ENCODE measurements around the gene DEK. TPM values are rescaled to one million over a fixed set of nuclear protein-coding genes. Genes with fewer than 3 reads are reported as not detected.
A peak's percentile ranks its signal among the peaks of the same experiment; 100 is the strongest.
"Not testable (repeated sequence)": the region's sequence is repeated elsewhere in the genome, so short reads cannot be mapped to it uniquely, and the experiment has no call there.

Gene DEK
- total RNA-seq (10 to 100 TPM; 70.5 to 73.1 TPM), total RNA-seq (176 to 366 reads per million in 2 donors)

DNA sequence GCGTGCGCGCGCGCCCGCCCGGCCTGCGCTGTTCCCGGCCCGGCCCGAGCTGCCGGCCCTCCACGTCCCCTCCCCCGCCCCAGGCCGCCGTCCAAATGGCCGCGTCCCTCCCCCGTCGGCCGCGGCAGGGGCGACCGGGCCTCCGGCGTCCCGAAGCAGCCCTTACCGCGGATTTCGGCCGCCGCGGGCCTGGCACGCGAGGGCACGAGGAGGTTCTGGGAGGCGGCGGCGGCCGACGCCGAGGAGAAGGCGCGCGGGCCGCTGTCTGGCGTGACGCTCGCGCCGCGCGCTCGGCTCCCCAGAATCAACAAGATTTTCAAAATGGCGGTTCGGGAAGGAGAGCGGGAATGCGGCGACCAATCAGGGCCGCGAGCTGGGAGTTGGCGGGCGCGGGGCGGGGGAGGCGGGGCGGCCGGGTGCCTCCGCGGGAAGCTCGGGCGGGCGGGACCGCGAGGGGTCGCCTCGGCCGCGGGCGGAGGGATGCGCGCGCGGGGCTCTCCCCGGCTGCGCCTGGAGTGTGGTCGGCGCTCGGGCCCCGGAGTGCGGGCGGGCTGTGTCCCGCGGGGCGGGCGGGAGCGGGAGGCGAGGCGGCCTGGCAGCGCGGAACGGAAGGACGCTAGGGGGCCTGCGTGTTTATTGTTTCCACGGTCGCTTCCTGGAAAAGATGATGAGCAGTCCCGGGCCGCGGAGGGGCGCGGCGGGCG lies at the start of gene DEK:
Gene DEK (minus strand): TSS at position 312 of the 704 bp plus-strand sequence. CDS start 543 bp downstream, outside the sequence.
- H3K9me3 ChIP-seq (ENCODE audit: control insufficient read depth, low read length, poor library complexity, severe bottlenecking) = no peaks in the 10 kb centered on the region
- Mint-ChIP-seq H3K27me3 (no peaks in the 10 kb centered on the region), H3K36me3 (ENCODE audit: low read depth) (peaks cover 2% of the 10 kb centered on the region), H3K27ac (peak within 1 kb of the TSS; percentile 97), H3K4me3 (peak within 1 kb of the TSS; percentile 97), H3K4me1 (peaks cover 42% of the 10 kb centered on the region)
- ATAC-seq (peak; percentile 78), DNase-seq (peak; percentile 66 to 79 (median 78))

DNA sequence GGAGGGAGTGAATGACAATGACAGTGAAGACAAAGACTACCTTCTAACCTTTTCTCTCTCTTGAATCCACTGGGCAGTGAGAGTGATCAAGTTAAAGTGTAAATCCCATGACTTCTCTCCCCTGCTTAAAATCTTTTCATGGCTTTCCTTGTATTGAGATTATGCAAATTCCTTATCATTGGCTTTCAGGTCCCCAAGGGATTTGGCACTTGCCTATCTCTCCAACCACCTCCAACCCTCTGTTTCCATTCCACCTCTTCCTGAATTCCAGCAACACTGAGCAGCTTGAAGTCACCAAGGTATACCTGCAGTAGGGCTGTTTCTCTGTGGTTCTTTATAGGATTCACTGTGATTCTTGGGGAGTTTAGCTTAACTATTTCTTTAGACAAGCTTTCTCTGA lies 48.0 kb upstream of the DEK start:
- H3K9me3 ChIP-seq (ENCODE audit: control insufficient read depth, low read length, poor library complexity, severe bottlenecking) = no peaks in the 10 kb centered on the region
- no peak for ATAC-seq
- peaks cover 25% of the 10 kb centered on the region for H3K27me3 Mint-ChIP-seq
- H3K36me3 Mint-ChIP-seq (ENCODE audit: low read depth) = peaks cover 2% of the 10 kb centered on the region
- H3K4me3 Mint-ChIP-seq = no peak overlapping the region
- DNase-seq = no peak
- H3K4me1 Mint-ChIP-seq = no peaks in the 10 kb centered on the region
- no peak overlapping the region for H3K27ac Mint-ChIP-seq

DNA sequence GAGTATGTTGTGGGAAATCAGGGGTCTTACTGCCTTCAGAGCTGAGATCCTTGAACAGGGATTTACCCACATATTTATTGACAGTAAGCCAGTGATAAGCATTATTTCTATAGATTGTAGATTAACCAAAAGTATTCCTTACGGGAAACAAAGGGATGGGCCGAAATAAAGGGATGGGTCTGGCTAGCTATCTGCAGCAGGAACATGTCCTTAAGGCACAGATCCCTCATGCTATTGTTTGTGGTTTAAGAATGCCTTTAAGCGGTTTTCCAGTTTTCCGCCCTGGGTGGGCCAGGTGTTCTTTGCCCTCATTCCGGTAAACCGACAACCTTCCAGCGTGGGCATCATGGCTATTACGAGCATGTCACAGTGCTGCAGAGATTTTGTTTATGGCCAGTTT lies 45.7 kb upstream of the DEK start:
- not testable (repeated sequence) for H3K9me3 ChIP-seq (ENCODE audit: control insufficient read depth, low read length, poor library complexity, severe bottlenecking); DNase-seq; ATAC-seq; H3K36me3 Mint-ChIP-seq (ENCODE audit: low read depth); H3K4me1 Mint-ChIP-seq; H3K27ac Mint-ChIP-seq; H3K4me3 Mint-ChIP-seq
- peaks cover 23% of the 10 kb centered on the region for H3K27me3 Mint-ChIP-seq

GRCh38 chr6:18309046-18309445 lies 44.7 kb upstream of the DEK start:
- Mint-ChIP-seq H3K27ac (no peak overlapping the region), H3K4me1 (no peaks in the 10 kb centered on the region), H3K36me3 (ENCODE audit: low read depth) (peaks cover 2% of the 10 kb centered on the region), H3K4me3 (no peak overlapping the region), H3K27me3 (peaks cover 18% of the 10 kb centered on the region)
- DNase-seq (no peak), ATAC-seq (no peak)
- no peaks in the 10 kb centered on the region for H3K9me3 ChIP-seq (ENCODE audit: control insufficient read depth, low read length, poor library complexity, severe bottlenecking)

- Mint-ChIP-seq H3K4me1 (no peaks in the 10 kb centered on the region), H3K36me3 (ENCODE audit: low read depth) (peaks cover 2% of the 10 kb centered on the region), H3K4me3 (no peak overlapping the region), H3K27me3 (peaks cover 12% of the 10 kb centered on the region), H3K27ac (no peak overlapping the region)
- H3K9me3 ChIP-seq (ENCODE audit: control insufficient read depth, low read length, poor library complexity, severe bottlenecking) = no peaks in the 10 kb centered on the region
- DNase-seq (no peak), ATAC-seq (no peak)
Observed at GRCh38 chr6:18308070-18308735, 43.9 kb upstream of the DEK start.

DNA sequence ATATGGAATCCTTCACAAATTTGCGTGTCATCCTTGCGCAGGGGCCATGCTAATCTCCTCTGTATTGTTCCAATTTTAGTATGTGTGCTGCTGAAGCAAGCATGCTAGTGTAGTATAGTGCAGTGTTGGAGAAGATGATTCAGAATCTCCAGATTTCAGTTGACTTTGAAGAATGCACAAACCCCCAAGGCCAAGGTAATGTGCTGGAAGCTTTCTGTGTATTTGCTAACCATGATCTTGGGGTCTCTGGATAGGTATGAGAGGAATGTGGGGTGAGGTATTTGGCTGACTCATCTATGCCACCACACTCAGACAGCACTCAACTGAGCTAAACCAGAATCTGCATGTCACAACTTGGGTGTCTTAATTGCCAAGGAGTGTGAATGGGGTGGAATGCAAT lies 42.6 kb upstream of the DEK start:
- ATAC-seq = no peak

DNA sequence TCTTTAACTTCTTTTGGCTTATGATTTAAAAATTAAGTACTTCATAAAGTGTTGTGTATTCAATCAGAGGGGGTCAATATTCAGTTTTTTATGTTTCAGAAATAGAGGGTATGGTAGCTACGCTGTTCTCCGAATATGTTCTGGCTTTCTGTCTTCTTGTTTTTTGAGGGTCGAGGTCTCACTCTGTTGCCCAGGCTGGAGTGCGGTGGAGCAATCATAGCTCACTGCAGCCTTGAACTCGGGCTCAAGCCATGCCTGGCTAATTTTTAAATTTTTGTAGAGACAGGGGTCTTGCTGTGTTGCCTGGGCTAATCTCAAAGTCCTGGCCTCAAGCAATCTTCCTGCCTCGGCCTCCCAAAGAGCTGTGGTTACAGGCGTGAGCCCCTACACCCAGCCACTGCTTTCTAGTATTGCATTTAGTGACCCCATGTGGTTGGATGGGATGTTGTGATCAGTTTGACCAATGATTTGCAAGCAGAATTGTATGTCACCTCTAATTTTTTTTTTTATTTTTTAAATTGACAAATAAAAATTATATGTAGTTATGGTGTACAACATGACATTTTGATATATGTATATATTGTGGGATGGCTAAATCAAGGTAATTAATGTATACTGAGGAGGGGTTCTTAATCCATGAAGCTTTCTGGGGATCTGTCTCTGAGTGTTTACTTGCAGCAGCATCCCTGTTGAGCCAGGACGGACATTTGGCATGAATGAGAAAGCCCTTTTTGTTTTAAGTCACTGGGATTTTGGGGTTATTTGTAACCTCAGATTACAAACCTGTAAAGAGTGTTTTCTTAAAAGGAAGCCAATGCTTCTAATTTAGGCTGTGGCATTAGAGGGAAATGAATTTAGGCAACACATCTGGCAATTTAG lies 38.5 kb upstream of the DEK start:
- H3K27ac Mint-ChIP-seq = no peak overlapping the region
- H3K4me3 Mint-ChIP-seq = no peak overlapping the region
- DNase-seq (no peak), ATAC-seq (no peak)
- no peaks in the 10 kb centered on the region for H3K36me3 Mint-ChIP-seq (ENCODE audit: low read depth)
- no peaks in the 10 kb centered on the region for H3K4me1 Mint-ChIP-seq
- H3K27me3 Mint-ChIP-seq = no peaks in the 10 kb centered on the region
- no peaks in the 10 kb centered on the region for H3K9me3 ChIP-seq (ENCODE audit: control insufficient read depth, low read length, poor library complexity, severe bottlenecking)

More for the DNA sequence above, 42.6 kb upstream of the DEK start:
- H3K27ac Mint-ChIP-seq = no peak overlapping the region
- H3K4me3 Mint-ChIP-seq = no peak overlapping the region
- H3K4me1 Mint-ChIP-seq = no peaks in the 10 kb centered on the region
- no peaks in the 10 kb centered on the region for H3K36me3 Mint-ChIP-seq (ENCODE audit: low read depth)
- peaks cover 4% of the 10 kb centered on the region for H3K27me3 Mint-ChIP-seq
- no peaks in the 10 kb centered on the region for H3K9me3 ChIP-seq (ENCODE audit: control insufficient read depth, low read length, poor library complexity, severe bottlenecking)
- no peak for DNase-seq

DNA sequence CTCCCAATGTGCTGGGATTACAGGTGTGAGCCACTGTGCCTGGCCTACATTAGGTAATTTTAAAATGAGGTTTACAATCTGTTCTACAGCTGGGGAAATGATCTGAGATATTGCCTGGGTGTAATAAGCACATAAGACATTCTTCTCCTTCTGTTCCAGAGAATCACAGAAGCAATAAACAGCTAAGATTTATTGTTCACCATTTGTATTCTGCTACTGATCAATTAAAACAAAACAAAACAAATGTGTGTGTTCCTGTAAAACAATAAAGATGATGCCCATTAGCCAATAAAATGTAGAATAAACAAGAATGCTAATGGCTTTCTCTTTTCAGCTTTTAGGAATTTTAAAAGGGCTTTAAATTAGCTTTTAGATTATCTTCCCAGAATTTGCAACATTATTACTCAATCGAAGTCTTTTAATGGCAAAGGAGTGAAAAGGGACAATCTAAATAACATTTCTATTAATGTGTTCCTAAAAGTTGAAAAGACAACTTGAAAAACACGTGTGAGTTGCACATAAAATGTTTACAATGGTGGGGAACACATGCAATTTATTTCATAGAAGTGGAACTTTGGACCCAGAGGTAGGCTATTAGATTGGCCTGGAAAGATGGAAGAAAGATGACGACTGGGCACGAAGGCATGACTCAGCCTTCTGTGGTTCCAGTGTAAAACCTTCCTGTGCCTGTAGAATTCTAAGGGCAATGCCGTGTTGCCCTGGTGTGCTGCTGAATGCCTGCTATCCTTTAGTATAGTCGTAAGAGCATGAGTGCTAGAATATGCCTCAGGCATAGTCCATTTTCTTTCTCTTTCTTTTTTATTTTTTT lies 29.0 kb upstream of the DEK start:
- peaks cover 21% of the 10 kb centered on the region for H3K27me3 Mint-ChIP-seq
- no peaks in the 10 kb centered on the region for H3K4me1 Mint-ChIP-seq
- no peak for DNase-seq
- ATAC-seq = no peak
- H3K4me3 Mint-ChIP-seq = no peak overlapping the region
- H3K9me3 ChIP-seq (ENCODE audit: control insufficient read depth, low read length, poor library complexity, severe bottlenecking) = no peaks in the 10 kb centered on the region
- H3K36me3 Mint-ChIP-seq (ENCODE audit: low read depth) = no peaks in the 10 kb centered on the region
- no peak overlapping the region for H3K27ac Mint-ChIP-seq

- Mint-ChIP-seq H3K27ac (no peak overlapping the region), H3K27me3 (peaks cover 30% of the 10 kb centered on the region), H3K36me3 (ENCODE audit: low read depth) (peaks cover 5% of the 10 kb centered on the region), H3K4me3 (no peak overlapping the region), H3K4me1 (no peaks in the 10 kb centered on the region)
- DNase-seq (no peak), ATAC-seq (no peak)
- H3K9me3 ChIP-seq (ENCODE audit: control insufficient read depth, low read length, poor library complexity, severe bottlenecking) = no peaks in the 10 kb centered on the region
Observed at GRCh38 chr6:18289283-18289682, 25.0 kb upstream of the DEK start.

- Mint-ChIP-seq H3K27ac (no peak overlapping the region), H3K4me1 (no peaks in the 10 kb centered on the region), H3K27me3 (peaks cover 44% of the 10 kb centered on the region), H3K36me3 (ENCODE audit: low read depth) (peaks cover 7% of the 10 kb centered on the region), H3K4me3 (no peak overlapping the region)
- ATAC-seq = no peak
- H3K9me3 ChIP-seq (ENCODE audit: control insufficient read depth, low read length, poor library complexity, severe bottlenecking) = no peaks in the 10 kb centered on the region
- no peak for DNase-seq
Observed at GRCh38 chr6:18284261-18284660, 19.9 kb upstream of the DEK start.

- H3K27me3 Mint-ChIP-seq = peaks cover 45% of the 10 kb centered on the region
- H3K4me3 Mint-ChIP-seq = no peak overlapping the region
- no peak for DNase-seq
Observed at GRCh38 chr6:18281564-18281963, 17.2 kb upstream of the DEK start.

DNA sequence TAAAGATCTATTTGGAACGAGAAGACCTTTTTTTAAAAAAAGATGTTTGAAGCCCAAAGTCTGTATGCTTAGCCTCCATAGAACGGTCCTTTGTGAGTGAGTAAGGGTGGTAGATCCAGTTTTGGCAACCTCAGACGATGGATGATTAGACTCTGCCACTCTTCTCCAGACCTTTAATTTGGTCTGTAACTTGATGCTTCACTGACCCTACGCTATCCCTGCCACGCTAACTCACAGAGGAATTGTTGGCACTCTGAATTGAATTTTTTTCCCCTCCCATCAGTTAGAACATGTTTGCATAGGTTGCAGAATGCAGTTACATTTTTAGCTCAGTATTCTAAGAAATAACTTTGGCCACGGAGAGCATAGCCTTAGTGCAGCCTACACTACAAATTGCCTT lies 15.8 kb upstream of the DEK start:
- Mint-ChIP-seq H3K4me1 (peaks cover 5% of the 10 kb centered on the region), H3K27me3 (peaks cover 60% of the 10 kb centered on the region), H3K27ac (no peak overlapping the region), H3K36me3 (ENCODE audit: low read depth) (peaks cover 7% of the 10 kb centered on the region), H3K4me3 (no peak overlapping the region)
- no peaks in the 10 kb centered on the region for H3K9me3 ChIP-seq (ENCODE audit: control insufficient read depth, low read length, poor library complexity, severe bottlenecking)
- no peak for DNase-seq
- ATAC-seq = no peak

More at GRCh38 chr6:18281564-18281963, 17.2 kb upstream of the DEK start:
- ATAC-seq = no peak
- Mint-ChIP-seq H3K36me3 (ENCODE audit: low read depth) (peaks cover 2% of the 10 kb centered on the region), H3K27ac (no peak overlapping the region), H3K4me1 (peaks cover 3% of the 10 kb centered on the region)
- H3K9me3 ChIP-seq (ENCODE audit: control insufficient read depth, low read length, poor library complexity, severe bottlenecking) = no peaks in the 10 kb centered on the region
